ENCODE data around the gene SRGAP1. TPM values are rescaled to one million over a fixed set of nuclear protein-coding genes. Genes with fewer than 3 reads are reported as not detected.

SRGAP1 gene
- total RNA-seq, 2 donors from 2014 or later, result 0.06 to 0.29 TPM

DNA sequence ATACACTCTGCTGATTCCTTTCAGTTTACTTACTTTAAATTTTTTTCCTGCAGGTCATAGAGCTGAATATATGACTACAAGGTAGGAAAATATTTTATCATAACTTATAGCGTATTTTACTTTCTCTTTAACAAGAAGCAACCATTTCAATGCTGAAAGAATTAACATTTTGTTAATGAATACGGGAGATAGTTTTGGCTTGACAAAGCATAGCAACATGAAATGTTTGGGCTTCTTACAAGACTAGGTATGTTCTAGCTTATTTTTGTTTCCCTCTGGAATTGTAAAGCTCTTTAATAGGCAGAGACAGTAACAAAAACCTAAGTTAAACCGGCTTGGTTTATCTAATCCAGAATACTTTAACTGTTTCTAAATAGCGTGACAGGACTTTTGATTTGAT is 242.4 kb downstream of the SRGAP1 start:
- H3K4me1 Mint-ChIP-seq, result no peaks in the 10 kb centered on the region
- H3K27me3 Mint-ChIP-seq, result peaks cover 12% of the 10 kb centered on the region
- H3K36me3 Mint-ChIP-seq (ENCODE audit: low read depth), result no peaks in the 10 kb centered on the region
- ATAC-seq (replicated peaks), result no peak
- H3K27ac Mint-ChIP-seq, result no peak overlapping the region
- H3K4me3 Mint-ChIP-seq, result no peak overlapping the region
- H3K9me3 Mint-ChIP-seq, result no peaks in the 10 kb centered on the region

GRCh38 chr12:64087761-64088160 is 243.3 kb downstream of the SRGAP1 start:
- no peak for ATAC-seq (replicated peaks)
- Mint-ChIP-seq H3K27ac (no peak overlapping the region), H3K4me1 (no peaks in the 10 kb centered on the region), H3K27me3 (peaks cover 12% of the 10 kb centered on the region), H3K9me3 (no peaks in the 10 kb centered on the region), H3K36me3 (ENCODE audit: low read depth) (no peaks in the 10 kb centered on the region), H3K4me3 (no peak overlapping the region)

DNA sequence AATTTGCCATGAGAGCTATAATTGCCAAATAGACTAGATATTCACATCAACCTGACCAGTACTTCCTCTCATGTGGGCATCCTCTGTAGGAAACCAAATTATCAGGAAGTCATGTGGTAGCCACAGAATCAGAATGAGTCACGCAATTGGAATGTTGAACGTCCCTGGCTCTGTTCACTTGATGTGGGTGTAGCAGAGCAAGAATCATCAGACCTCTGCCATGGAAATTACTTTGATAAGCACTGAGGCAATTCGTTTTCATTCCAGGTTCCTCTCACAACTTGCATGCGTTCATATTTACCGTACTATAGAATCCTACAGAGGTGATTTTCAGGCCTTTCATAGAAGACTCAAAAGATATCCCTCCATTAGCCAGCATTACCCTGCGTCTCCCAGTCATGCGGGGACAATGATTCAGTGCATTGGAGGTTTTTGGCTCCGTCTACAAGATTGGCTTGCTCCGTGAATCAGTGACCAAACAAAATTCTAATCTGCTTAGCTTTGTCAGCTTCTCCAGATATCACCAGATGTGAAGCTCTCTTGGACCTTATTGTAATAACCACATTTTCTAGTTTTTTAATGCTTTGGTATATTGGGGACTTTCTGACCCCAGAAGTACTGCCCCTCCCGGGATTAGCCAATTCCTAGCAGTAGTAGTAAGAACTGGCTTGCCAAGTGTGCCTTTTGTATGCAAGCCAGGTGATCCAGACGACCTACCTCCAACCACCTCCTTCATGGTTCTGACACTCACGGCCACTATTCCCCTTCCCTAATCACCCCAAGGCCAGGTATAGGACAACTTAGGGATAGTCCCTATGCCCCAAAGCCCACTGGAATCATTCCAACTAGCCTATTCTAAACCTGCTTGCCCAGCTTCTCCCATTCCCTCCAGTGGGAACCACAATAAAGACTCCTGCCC is 244.2 kb downstream of the SRGAP1 start:
- no peaks in the 10 kb centered on the region for H3K4me1 Mint-ChIP-seq
- ATAC-seq (replicated peaks), result no peak
- no peak overlapping the region for H3K27ac Mint-ChIP-seq
- no peaks in the 10 kb centered on the region for H3K9me3 Mint-ChIP-seq
- H3K36me3 Mint-ChIP-seq (ENCODE audit: low read depth), result no peaks in the 10 kb centered on the region
- H3K27me3 Mint-ChIP-seq, result peaks cover 12% of the 10 kb centered on the region
- H3K4me3 Mint-ChIP-seq, result no peak overlapping the region

DNA sequence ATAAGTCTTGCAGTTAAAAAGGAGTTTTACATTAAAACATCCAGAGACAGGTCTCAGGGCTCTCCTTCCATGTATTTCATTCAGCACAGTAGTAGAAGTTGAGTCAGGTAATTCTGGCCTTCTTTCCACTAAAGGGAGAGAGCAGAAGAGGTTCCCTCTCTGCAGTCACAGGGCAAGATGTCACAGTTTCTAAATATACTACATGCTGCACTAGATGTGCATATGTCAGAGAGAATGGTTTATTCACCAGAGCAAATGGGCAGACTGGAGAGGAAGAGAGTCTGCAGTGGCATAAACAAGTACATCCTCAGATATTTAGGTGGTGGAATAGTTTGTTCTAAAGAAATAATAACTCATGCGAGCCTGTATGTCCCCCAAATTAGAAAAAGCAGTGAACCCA is 245.5 kb downstream of the SRGAP1 start:
- no peaks in the 10 kb centered on the region for H3K9me3 Mint-ChIP-seq
- no peaks in the 10 kb centered on the region for H3K4me1 Mint-ChIP-seq
- H3K4me3 Mint-ChIP-seq, result no peak overlapping the region
- H3K27ac Mint-ChIP-seq, result no peak overlapping the region
- ATAC-seq (replicated peaks), result no peak
- H3K27me3 Mint-ChIP-seq, result peaks cover 12% of the 10 kb centered on the region
- H3K36me3 Mint-ChIP-seq (ENCODE audit: low read depth), result no peaks in the 10 kb centered on the region

DNA sequence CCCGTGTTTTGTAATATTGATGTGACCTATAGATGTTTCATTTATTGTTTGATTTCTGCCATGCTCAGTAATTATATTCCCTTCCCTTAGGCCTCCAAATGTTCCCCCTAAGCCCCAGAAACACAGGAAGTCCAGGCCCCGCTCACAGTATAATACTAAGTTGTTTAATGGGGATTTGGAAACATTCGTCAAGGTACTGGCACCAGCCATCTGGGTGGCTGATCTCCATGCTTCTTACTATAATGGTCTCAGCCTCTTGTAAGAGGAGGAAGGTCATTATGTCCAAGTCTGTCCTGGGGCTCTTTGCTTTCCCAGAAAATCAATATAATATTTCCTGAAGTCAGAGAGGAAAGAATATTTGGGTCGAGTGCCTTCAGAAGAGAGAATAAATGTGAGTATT is 246.7 kb downstream of the SRGAP1 start:
- ATAC-seq (replicated peaks), result no peak
- H3K9me3 Mint-ChIP-seq, result no peaks in the 10 kb centered on the region
- H3K4me1 Mint-ChIP-seq, result no peaks in the 10 kb centered on the region
- H3K36me3 Mint-ChIP-seq (ENCODE audit: low read depth), result no peaks in the 10 kb centered on the region
- H3K27ac Mint-ChIP-seq, result no peak overlapping the region
- peaks cover 7% of the 10 kb centered on the region for H3K27me3 Mint-ChIP-seq
- no peak overlapping the region for H3K4me3 Mint-ChIP-seq

DNA sequence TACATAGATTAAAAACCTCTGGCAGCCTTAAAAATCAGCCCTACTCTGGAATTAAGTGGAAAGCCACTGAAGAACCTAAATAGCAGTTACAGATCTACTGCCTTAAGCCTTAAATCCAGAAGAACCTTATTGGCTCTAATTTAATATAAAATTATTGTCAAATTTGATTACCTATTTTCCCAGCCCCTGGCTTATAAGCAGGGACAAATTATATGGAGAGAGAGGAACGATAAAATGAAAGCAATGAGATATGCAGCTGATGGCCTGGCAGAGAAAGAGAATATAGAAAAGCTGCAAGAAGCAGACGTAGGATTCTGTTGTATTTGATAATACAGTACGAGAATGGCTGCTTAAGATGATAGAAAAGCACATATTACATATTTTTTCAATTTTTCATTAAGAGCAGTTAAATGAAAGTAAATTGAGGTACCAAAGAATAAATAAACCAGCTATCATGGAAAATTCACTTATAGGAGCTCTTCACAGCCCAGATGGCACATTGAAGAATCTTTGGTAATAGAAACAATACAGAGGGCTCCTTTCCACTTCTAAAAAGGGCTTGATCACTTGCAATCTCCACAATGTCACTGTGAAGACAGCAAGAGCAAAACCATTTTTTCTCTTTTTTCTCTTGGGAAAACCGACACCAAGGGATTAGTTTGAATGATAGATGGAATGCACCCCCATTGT is 248.2 kb downstream of the SRGAP1 start:
- H3K27me3 Mint-ChIP-seq, result peaks cover 4% of the 10 kb centered on the region
- H3K4me1 Mint-ChIP-seq, result no peaks in the 10 kb centered on the region
- H3K27ac Mint-ChIP-seq, result no peak overlapping the region
- ATAC-seq (replicated peaks), result no peak
- no peaks in the 10 kb centered on the region for H3K36me3 Mint-ChIP-seq (ENCODE audit: low read depth)
- no peaks in the 10 kb centered on the region for H3K9me3 Mint-ChIP-seq
- no peak overlapping the region for H3K4me3 Mint-ChIP-seq

GRCh38 chr12:64093689-64094088 is 249.2 kb downstream of the SRGAP1 start:
- Mint-ChIP-seq H3K4me1 (no peaks in the 10 kb centered on the region), H3K4me3 (no peak overlapping the region), H3K36me3 (ENCODE audit: low read depth) (no peaks in the 10 kb centered on the region), H3K27ac (no peak overlapping the region), H3K27me3 (peaks cover 10% of the 10 kb centered on the region), H3K9me3 (no peaks in the 10 kb centered on the region)
- ATAC-seq (replicated peaks), result no peak

- ATAC-seq (replicated peaks), result no peak
- H3K36me3 Mint-ChIP-seq (ENCODE audit: low read depth), result no peaks in the 10 kb centered on the region
- H3K4me1 Mint-ChIP-seq, result no peaks in the 10 kb centered on the region
- H3K27me3 Mint-ChIP-seq, result peaks cover 17% of the 10 kb centered on the region
- H3K4me3 Mint-ChIP-seq, result no peak overlapping the region
- H3K27ac Mint-ChIP-seq, result no peak overlapping the region
- H3K9me3 Mint-ChIP-seq, result no peaks in the 10 kb centered on the region
Measured at GRCh38 chr12:64097366-64098105, 253.0 kb downstream of the SRGAP1 start.

- Mint-ChIP-seq H3K27me3 (peaks cover 17% of the 10 kb centered on the region), H3K9me3 (no peaks in the 10 kb centered on the region), H3K27ac (no peak overlapping the region), H3K36me3 (ENCODE audit: low read depth) (no peaks in the 10 kb centered on the region), H3K4me3 (no peak overlapping the region), H3K4me1 (no peaks in the 10 kb centered on the region)
- no peak for ATAC-seq (replicated peaks)
Measured at GRCh38 chr12:64098709-64099354, 254.3 kb downstream of the SRGAP1 start.

DNA sequence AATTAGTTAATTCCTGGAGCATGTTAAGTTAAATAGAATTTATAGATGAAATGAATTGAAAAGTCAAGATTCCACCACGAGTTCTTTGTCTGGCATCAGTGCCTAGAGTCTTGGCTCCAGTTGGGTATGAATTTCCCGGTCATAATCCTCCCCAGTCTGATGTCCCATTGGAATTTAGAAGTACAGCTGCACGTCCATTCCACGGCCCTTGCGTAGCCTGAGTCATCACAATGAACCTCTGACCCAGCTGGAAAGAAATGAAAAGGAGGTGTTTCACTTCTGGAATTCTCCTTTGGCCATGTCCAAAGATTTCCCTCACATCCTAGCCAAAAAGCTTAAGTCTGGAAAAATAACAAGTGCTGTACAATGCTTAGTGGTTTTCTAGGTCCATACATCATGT is 254.9 kb downstream of the SRGAP1 start:
- Mint-ChIP-seq H3K27ac (no peak overlapping the region), H3K4me1 (no peaks in the 10 kb centered on the region), H3K9me3 (no peaks in the 10 kb centered on the region), H3K36me3 (ENCODE audit: low read depth) (no peaks in the 10 kb centered on the region), H3K4me3 (no peak overlapping the region), H3K27me3 (peaks cover 17% of the 10 kb centered on the region)
- no peak for ATAC-seq (replicated peaks)

DNA sequence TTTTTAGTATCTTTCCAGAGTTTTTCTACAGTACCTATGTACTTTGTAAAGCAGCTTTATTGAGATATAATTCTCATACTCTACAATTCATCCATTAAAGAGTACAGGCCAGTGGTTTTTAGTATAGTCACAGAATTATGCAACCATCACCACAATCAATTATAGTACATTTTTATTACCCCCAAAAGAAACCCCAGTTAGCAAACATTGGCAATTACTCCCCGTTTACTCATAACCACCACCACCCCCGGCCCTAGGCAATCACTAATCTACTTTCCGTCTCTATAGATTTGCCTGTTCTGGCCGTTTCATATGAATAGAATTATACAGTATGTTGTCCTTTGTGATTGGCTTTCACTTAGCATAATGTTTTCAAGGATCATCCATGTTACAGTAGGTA is 257.8 kb downstream of the SRGAP1 start:
- ATAC-seq (replicated peaks), result no peak
- no peaks in the 10 kb centered on the region for H3K4me1 Mint-ChIP-seq
- no peak overlapping the region for H3K27ac Mint-ChIP-seq
- no peaks in the 10 kb centered on the region for H3K36me3 Mint-ChIP-seq (ENCODE audit: low read depth)
- H3K9me3 Mint-ChIP-seq, result no peaks in the 10 kb centered on the region
- H3K27me3 Mint-ChIP-seq, result peaks cover 32% of the 10 kb centered on the region
- H3K4me3 Mint-ChIP-seq, result no peak overlapping the region

DNA sequence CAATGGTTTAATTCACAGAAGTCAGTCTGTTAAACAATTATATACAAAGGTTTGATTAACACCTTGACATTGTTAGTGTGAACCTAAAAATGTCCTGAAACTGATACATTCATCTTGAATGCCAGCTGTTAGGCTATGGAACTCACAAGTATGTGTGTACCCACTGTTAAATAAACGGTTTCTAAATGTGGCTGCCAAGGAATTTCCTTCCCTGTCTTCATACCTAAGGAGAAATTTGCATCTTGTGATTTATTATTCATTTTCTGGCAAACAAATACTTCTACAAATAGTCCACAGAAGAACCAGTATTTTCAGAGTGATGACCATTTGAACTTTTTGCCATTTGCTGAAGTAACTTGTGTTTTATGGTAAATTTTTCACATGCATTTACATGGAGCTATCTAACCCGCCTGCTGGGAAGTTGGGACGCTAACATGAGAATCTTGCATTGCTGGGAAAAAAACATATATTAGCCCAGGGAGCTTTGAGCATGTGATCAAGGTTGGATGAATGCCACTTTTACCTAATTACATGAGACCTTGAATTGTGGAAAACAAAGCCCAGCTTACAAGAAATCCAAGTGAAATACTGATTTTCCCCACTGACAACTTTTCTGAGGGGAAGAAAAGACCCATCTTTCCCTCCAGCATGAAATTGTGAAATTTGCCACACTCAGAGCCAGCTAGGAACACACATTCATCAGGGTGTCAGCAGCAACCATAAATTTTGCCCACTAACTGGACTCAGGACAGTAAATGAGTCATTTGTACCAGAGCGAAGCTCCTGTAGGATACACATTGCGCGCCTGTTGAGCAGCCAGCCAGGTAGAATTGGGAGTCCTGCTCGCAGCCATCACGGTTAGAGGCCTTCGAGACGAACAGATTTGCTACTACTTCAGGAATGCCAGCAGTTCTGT is 259.6 kb downstream of the SRGAP1 start:
- Mint-ChIP-seq H3K27me3 (peaks cover 36% of the 10 kb centered on the region), H3K27ac (no peak overlapping the region), H3K36me3 (ENCODE audit: low read depth) (no peaks in the 10 kb centered on the region), H3K9me3 (no peaks in the 10 kb centered on the region), H3K4me1 (no peaks in the 10 kb centered on the region), H3K4me3 (no peak overlapping the region)
- ATAC-seq (replicated peaks), result no peak

GRCh38 chr12:64105026-64105425 is 260.5 kb downstream of the SRGAP1 start:
- Mint-ChIP-seq H3K4me3 (no peak overlapping the region), H3K9me3 (no peaks in the 10 kb centered on the region), H3K27ac (no peak overlapping the region), H3K4me1 (no peaks in the 10 kb centered on the region), H3K36me3 (ENCODE audit: low read depth) (no peaks in the 10 kb centered on the region), H3K27me3 (peaks cover 36% of the 10 kb centered on the region)
- ATAC-seq (replicated peaks), result no peak
